HG03354 (cell line): ENCODE results near the gene INPP5D.

Experiments used
- ATAC-seq: cut with Tn5 transposase; IDR thresholded peaks from one replicate; pipeline ENCODE4 v1.9.1; 2021; ENCODE audit warnings: mild to moderate bottlenecking; ENCODE audit not compliant: unreplicated experiment, poor library complexity, severe bottlenecking

The INPP5D gene

GRCh38 chr2:233031556-233032500, 28.3 kb upstream of the INPP5D start:
- ATAC-seq: no peak

GRCh38 chr2:233032551-233033320, 27.4 kb upstream of the INPP5D start, which contains the start of gene NEU2:
TSS of gene NEU2 (plus strand) at chr2:233032672. CDS start at chr2:233032672, 0 bp downstream.
- no peak for ATAC-seq

GRCh38 chr2:233033672-233034071, 26.5 kb upstream of the INPP5D start:
- no peak for ATAC-seq

GRCh38 chr2:233034091-233034882, 25.9 kb upstream of the INPP5D start:
- ATAC-seq: no peak

GRCh38 chr2:233035426-233036161, 24.5 kb upstream of the INPP5D start:
- ATAC-seq: no peak

GRCh38 chr2:233036162-233036838, 23.8 kb upstream of the INPP5D start:
- ATAC-seq: no peak

GRCh38 chr2:233037078-233037477, 23.1 kb upstream of the INPP5D start:
- no peak for ATAC-seq

- ATAC-seq: no peak
Measured at GRCh38 chr2:233039212-233039845, 20.8 kb upstream of the INPP5D start.

GRCh38 chr2:233039846-233040530, 20.2 kb upstream of the INPP5D start:
- ATAC-seq: no peak

- ATAC-seq: no peak
Measured at GRCh38 chr2:233040571-233040970, 19.6 kb upstream of the INPP5D start.

- no peak for ATAC-seq
Measured at GRCh38 chr2:233041722-233042323, 18.3 kb upstream of the INPP5D start.

- no peak for ATAC-seq
Measured at GRCh38 chr2:233042549-233042948, 17.6 kb upstream of the INPP5D start.

GRCh38 chr2:233044974-233045605, 15.1 kb upstream of the INPP5D start:
- no peak for ATAC-seq

GRCh38 chr2:233047206-233047605, 12.9 kb upstream of the INPP5D start:
- ATAC-seq: no peak

- ATAC-seq: no peak
Measured at GRCh38 chr2:233047667-233048066, 12.5 kb upstream of the INPP5D start.

GRCh38 chr2:233048569-233049193, 11.5 kb upstream of the INPP5D start:
- no peak for ATAC-seq
